H1 (cell line): ENCODE measurements around the gene IRF4. TPM values are rescaled to one million over a fixed set of nuclear protein-coding genes. Genes with fewer than 3 reads are reported as not detected.
A peak's percentile ranks its signal among the peaks of the same experiment; 100 is the strongest.

ENCODE experiments used
- CTCF ChIA-PET: fragments of 300-600 bp; sonication (Branson Sonifier 250); formaldehyde crosslinking; loops from one replicate; lab custom pipeline; 2021; ENCODE audit not compliant: partially characterized antibody; lab: Charles Lee
- POLR2A ChIA-PET: fragments of 300-600 bp; sonication (Branson Sonifier 250); formaldehyde crosslinking; loops from one replicate; lab custom pipeline; 2021; ENCODE audit warnings: inconsistent platforms; ENCODE audit not compliant: partially characterized antibody; lab: Charles Lee
- DNase-seq, 2 experiments: peaks; one replicate each; pipeline versions ENCODE4 v3.0.0 to v3.0.0-alpha.2; 2010 to 2022; ENCODE audit warnings: low spot score in 2 of 2, low read depth in 1 of 2, mixed read lengths in 1 of 2
- FAIRE-seq: peaks from 2 replicates; lab custom pipeline; 2011; peaks lifted over from hg19 to GRCh38; lab: Jason Lieb, UNC
- H2AFZ ChIP-seq: 2 replicates; pipeline ENCODE4 v1.8.1; 2012; ENCODE audit warnings: low read length, inconsistent platforms
- H2AK5ac ChIP-seq: 2 replicates; pipeline ENCODE4 v1.6.1; 2013; ENCODE audit warnings: low read depth, low read length
- H2BK120ac ChIP-seq: replicated peaks from 2 replicates; pipeline ENCODE3; 2013; ENCODE audit warnings: low read depth, low read length, inconsistent platforms
- H2BK12ac ChIP-seq: 2 replicates; pipeline ENCODE4 v1.6.1; 2013; ENCODE audit warnings: low read depth, low read length
- H2BK15ac ChIP-seq: 2 replicates; pipeline ENCODE4 v1.6.1; 2013; ENCODE audit warnings: low read length
- H2BK20ac ChIP-seq: 2 replicates; pipeline ENCODE4 v1.6.1; 2013; ENCODE audit warnings: low read length
- H2BK5ac ChIP-seq: 2 replicates; pipeline ENCODE4 v1.6.1; 2013; ENCODE audit warnings: low read depth, low read length
- H3K14ac ChIP-seq: 2 replicates; pipeline ENCODE4 v1.6.1; 2013; ENCODE audit warnings: inconsistent platforms; ENCODE audit not compliant: insufficient read length
- H3K18ac ChIP-seq: 2 replicates; pipeline ENCODE4 v1.6.1; 2013; ENCODE audit warnings: low read length; ENCODE audit errors: extremely low read depth
- H3K23ac ChIP-seq: 2 replicates; pipeline ENCODE4 v1.6.1; 2013; ENCODE audit warnings: inconsistent platforms; ENCODE audit not compliant: insufficient read length
- H3K23me2 ChIP-seq: 2 replicates; pipeline ENCODE4 v1.6.1; 2013; ENCODE audit warnings: low read depth, low read length
- H3K27ac ChIP-seq: 2 replicates; pipeline ENCODE4 v1.6.1; 2011; ENCODE audit warnings: low read depth, low read length, inconsistent platforms
- H3K27me3 ChIP-seq, 4 experiments: replicated peaks in 1 of 4; 1 replicate in 1 of 4; 2 replicates in 3 of 4; pipeline versions ENCODE4 v1.6.1 to v1.8.1; 2011 to 2013; ENCODE audit warnings: low read length in 3 of 4, mild to moderate bottlenecking in 3 of 4, inconsistent platforms in 2 of 4, mixed read lengths in 2 of 4, moderate library complexity in 1 of 4; ENCODE audit not compliant: control insufficient read depth in 3 of 4, insufficient read depth in 3 of 4; ENCODE audit errors: extremely low read depth in 1 of 4
- H3K36me3 ChIP-seq, 4 experiments: 2 replicates each; pipeline versions ENCODE4 v1.6.1 to v1.8.1; 2011 to 2013; ENCODE audit warnings: mild to moderate bottlenecking in 4 of 4, low read length in 3 of 4, moderate library complexity in 2 of 4, control low read depth in 1 of 4, inconsistent platforms in 1 of 4; ENCODE audit not compliant: insufficient read depth in 4 of 4, control insufficient read depth in 2 of 4
- H3K4ac ChIP-seq: replicated peaks from 2 replicates; pipeline ENCODE3; 2013; ENCODE audit warnings: low read length, low read depth, mixed read lengths, inconsistent platforms; ENCODE audit not compliant: insufficient read length
- H3K4me1 ChIP-seq, 4 experiments: replicated peaks in 1 of 4; 1 replicate in 1 of 4; 2 replicates in 3 of 4; pipeline versions ENCODE4 v1.6.1 to v1.8.1; 2011 to 2013; ENCODE audit warnings: low read length in 3 of 4, inconsistent platforms in 2 of 4, mixed read lengths in 1 of 4; ENCODE audit not compliant: insufficient read depth in 4 of 4, control insufficient read depth in 3 of 4
- H3K4me2 ChIP-seq, 2 experiments: 2 replicates each; pipeline versions ENCODE4 v1.6.1 to v1.8.1; 2011 to 2013; ENCODE audit warnings: low read depth in 2 of 2, low read length in 2 of 2, control low read depth in 1 of 2, inconsistent platforms in 1 of 2, mild to moderate bottlenecking in 1 of 2; ENCODE audit not compliant: insufficient read depth in 1 of 2
- H3K4me3 ChIP-seq, 4 experiments: fragments of 200-600, 300-600 bp in 1 of 4; sonication (generic), shearing (Covaris generic), sonication (Bioruptor Twin) in 1 of 4; 2 replicates each; pipeline versions ENCODE4 v1.5.1 to v1.8.1; 2011 to 2016; ENCODE audit warnings: low read length in 4 of 4, low read depth in 3 of 4, control low read depth in 2 of 4, inconsistent platforms in 2 of 4, mild to moderate bottlenecking in 2 of 4, mixed read lengths in 1 of 4, moderate library complexity in 1 of 4; ENCODE audit not compliant: insufficient read depth in 2 of 4; ENCODE audit errors: extremely low read depth in 1 of 4
- H3K56ac ChIP-seq: replicated peaks from 2 replicates; pipeline ENCODE3; 2013; ENCODE audit warnings: low read depth, mild to moderate bottlenecking, mixed read lengths, low read length, inconsistent platforms; ENCODE audit not compliant: insufficient read length
- H3K79me1 ChIP-seq: 2 replicates; pipeline ENCODE4 v1.6.1; 2013; ENCODE audit warnings: low read depth, low read length, control low read depth
- H3K79me2 ChIP-seq, 2 experiments: 2 replicates each; pipeline versions ENCODE4 v1.6.1 to v1.8.1; 2012 to 2013; ENCODE audit warnings: low read length in 2 of 2, mild to moderate bottlenecking in 2 of 2, inconsistent platforms in 1 of 2; ENCODE audit not compliant: insufficient read depth in 2 of 2, control insufficient read depth in 1 of 2
- H3K9ac ChIP-seq, 4 experiments: replicated peaks in 1 of 4; 1 replicate in 1 of 4; 2 replicates in 3 of 4; pipeline versions ENCODE4 v1.6.1 to v1.8.1; 2011 to 2013; ENCODE audit warnings: low read depth in 3 of 4, low read length in 3 of 4, control low read depth in 2 of 4, mild to moderate bottlenecking in 2 of 4, moderate library complexity in 2 of 4, inconsistent platforms in 1 of 4; ENCODE audit errors: extremely low read depth in 1 of 4
- H3K9me3 ChIP-seq, 2 experiments: 2 replicates each; pipeline versions ENCODE4 v1.6.1 to v1.8.1; 2012 to 2013; ENCODE audit warnings: mild to moderate bottlenecking in 2 of 2, moderate library complexity in 2 of 2, control low read depth in 1 of 2, inconsistent platforms in 1 of 2, low read depth in 1 of 2, low read length in 1 of 2, mixed read lengths in 1 of 2; ENCODE audit not compliant: insufficient read depth in 2 of 2
- H4K20me1 ChIP-seq, 2 experiments: replicated peaks in 1 of 2; 2 replicates each; pipeline versions ENCODE3 to v1.8.1; 2011 to 2013; ENCODE audit warnings: inconsistent platforms in 2 of 2, low read length in 2 of 2, mild to moderate bottlenecking in 1 of 2; ENCODE audit not compliant: insufficient read depth in 2 of 2, control insufficient read depth in 1 of 2
- H4K5ac ChIP-seq: 2 replicates; pipeline ENCODE4 v1.6.1; 2013; ENCODE audit warnings: low read length, low read depth, mixed read lengths, inconsistent platforms; ENCODE audit not compliant: insufficient read length
- H4K8ac ChIP-seq: 2 replicates; pipeline ENCODE4 v1.8.0; 2013; ENCODE audit warnings: mild to moderate bottlenecking, moderate library complexity, low read length, inconsistent platforms; ENCODE audit not compliant: insufficient read depth; ENCODE audit errors: extremely low read depth
- H4K91ac ChIP-seq: replicated peaks from 2 replicates; pipeline ENCODE3; 2013; ENCODE audit warnings: low read length, mixed read lengths, inconsistent platforms; ENCODE audit not compliant: insufficient read length
- ASH2L ChIP-seq: fragments of 200-600, 300-600 bp; sonication (generic); IDR thresholded peaks from one replicate; pipeline ENCODE4 v1.7.1; 2017; ENCODE audit warnings: low read length
- CHD1 ChIP-seq: IDR thresholded peaks from 2 replicates; pipeline ENCODE4 v1.6.1; 2012; ENCODE audit warnings: low read depth, low read length, improper control_type of control experiment
- CTBP2 ChIP-seq: IDR thresholded peaks from 2 replicates; pipeline ENCODE4 v1.7.0; 2011; ENCODE audit warnings: borderline replicate concordance, mild to moderate bottlenecking, moderate library complexity, mixed read lengths, low read length; ENCODE audit not compliant: insufficient read depth, insufficient read length
- HDAC2 ChIP-seq, 2 experiments: fragments of 300-600 bp in 1 of 2; sonication (generic) in 1 of 2; IDR thresholded peaks; 2 replicates each; pipeline ENCODE4 v1.6.1; 2011 to 2012; ENCODE audit warnings: low read depth in 2 of 2, low read length in 2 of 2, mild to moderate bottlenecking in 2 of 2, moderate library complexity in 2 of 2, borderline replicate concordance in 1 of 2, inconsistent platforms in 1 of 2
- JUN ChIP-seq: IDR thresholded peaks from 2 replicates; pipeline ENCODE4 v1.6.1; 2011; ENCODE audit warnings: low read depth, mild to moderate bottlenecking, improper control_type of control experiment, low read length
- JUND ChIP-seq: IDR thresholded peaks from 2 replicates; pipeline ENCODE4 v1.6.1; 2011; ENCODE audit warnings: mild to moderate bottlenecking, improper control_type of control experiment, low read length
- MAX ChIP-seq: IDR thresholded peaks from 2 replicates; pipeline ENCODE4 v1.6.1; 2012; ENCODE audit warnings: inconsistent platforms
- NANOG ChIP-seq: IDR thresholded peaks from 2 replicates; pipeline ENCODE4 v1.6.1; 2011; ENCODE audit warnings: low read length, low read depth, mild to moderate bottlenecking, inconsistent platforms; ENCODE audit not compliant: insufficient read depth, poor library complexity, severe bottlenecking
- SIRT6 ChIP-seq: IDR thresholded peaks from one replicate; pipeline ENCODE4 v1.7.1; 2012; ENCODE audit warnings: low read length, inconsistent platforms
- SP1 ChIP-seq: IDR thresholded peaks from 2 replicates; pipeline ENCODE4 v1.6.1; 2011; ENCODE audit warnings: low read depth, low read length
- SUZ12 ChIP-seq: fragments of 200-600 bp; sonication (generic); IDR thresholded peaks from 2 replicates; pipeline ENCODE4 v1.6.1; 2012; ENCODE audit warnings: mild to moderate bottlenecking, inconsistent platforms, low read length, moderate library complexity, mixed read lengths
- YY1 ChIP-seq: IDR thresholded peaks from 2 replicates; pipeline ENCODE4 v1.6.1; 2011; ENCODE audit warnings: low read depth, mild to moderate bottlenecking, low read length
- WGBS, 2 experiments: shearing (Covaris generic) in 1 of 2; methylation state at CpG; one replicate each; pipeline versions ENCODE4 v1.1.6 to v1.1.7; 2013 to 2015; ENCODE audit warnings: low lambda C conversion rate in 2 of 2, mixed read lengths in 2 of 2, inconsistent platforms in 1 of 2, low coverage in 1 of 2, missing lambda C conversion rate in 1 of 2; ENCODE audit not compliant: insufficient replicate concordance in 2 of 2, insufficient coverage in 1 of 2, insufficient read length in 1 of 2; ENCODE audit errors: extremely low coverage in 1 of 2, missing lambda C conversion rate in 1 of 2; 5-methylcytosine and 5-hydroxymethylcytosine counted together
- polyA plus RNA-seq, 7 experiments: library from polyadenylated mRNA; depleted of rRNA in 3 of 7; stranded (reverse) in 5 of 7; unstranded in 2 of 7; fragments of >200 nt in 5 of 7; fragments of 200-250 nt in 2 of 7; gene quantifications; 1 replicate in 5 of 7; 2 replicates in 1 of 7; 4 replicates in 1 of 7; pipeline versions ENCODE4 v1.2.1 to v1.2.3, GENCODE V29; 2011 to 2013; ENCODE audit warnings: missing spikeins in 2 of 7, mixed read lengths in 2 of 7
- total RNA-seq: library from RNA; stranded (reverse); fragmentation: NEBNext Ultra II Directional; extraction: Animal tissue kit (Norgen Biotek cat#: 25700); gene quantifications from 2 replicates; pipeline ENCODE4 v1.2.1, GENCODE V29; 2021
- TF ChIP-seq, protein P1 (sequence below): IDR thresholded peaks from 2 replicates; pipeline ENCODE4 v1.6.1; 2012; ENCODE audit warnings: inconsistent platforms

The IRF4 gene
- total and polyA plus RNA-seq, 2 of the 8 experiments (the other 6 are each of a cell fraction or from before 2014, with no cell fraction given) = 0.77 to 2.1 TPM

DNA sequence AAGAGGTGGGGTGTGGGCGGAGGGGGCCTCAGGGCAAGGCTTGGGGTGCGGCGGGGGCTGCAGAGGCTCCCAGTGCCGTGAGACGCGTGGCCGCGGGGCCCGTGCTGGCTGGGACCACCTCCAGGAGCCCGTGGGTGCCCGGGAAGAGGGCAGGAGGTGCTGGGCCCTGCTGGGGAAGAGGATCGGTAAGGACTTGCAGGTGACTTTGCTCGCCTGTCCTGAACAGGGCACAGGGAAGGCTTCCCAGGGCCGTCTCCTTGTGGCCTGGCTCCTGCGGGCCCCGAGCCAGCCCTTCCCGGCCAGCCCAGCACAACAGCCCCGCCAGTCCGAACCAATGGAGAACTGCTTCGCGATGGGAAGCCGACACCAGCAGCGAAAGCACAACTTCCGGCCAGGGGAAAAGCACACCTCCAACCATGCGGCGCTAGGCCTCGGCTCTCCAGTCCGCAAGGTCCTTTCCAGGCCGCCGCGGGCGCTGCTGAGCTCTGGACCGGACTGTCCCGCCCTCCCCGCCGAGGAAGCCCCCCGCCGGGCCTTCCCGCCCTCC, 32.3 kb downstream of the IRF4 start:
- no peaks in the 10 kb centered on the region for H3K23me2 ChIP-seq
- FAIRE-seq (no peak), DNase-seq (no peak)
- no peak overlapping the region for H3K27ac ChIP-seq
- H3K4me1 ChIP-seq = no peaks in the 10 kb centered on the region
- no peaks in the 10 kb centered on the region for H3K36me3 ChIP-seq
- no peak overlapping the region for H4K5ac ChIP-seq
- H2BK120ac ChIP-seq = no peak overlapping the region
- H2AFZ ChIP-seq = 0 out of 2 replicates have a peak overlapping the region, but pooled peaks have one; percentile 53
- no peaks in the 10 kb centered on the region for H3K79me1 ChIP-seq
- no peak overlapping the region for H3K56ac ChIP-seq
- H3K4ac ChIP-seq = no peak overlapping the region
- 95% methylated on average over 8 of the region's 39 CpGs; no CpG with 5 or more reads in 1 of the 2 experiments for WGBS, 2 experiments
- no peak overlapping the region; the same call in 1 of the 2 replicates for H4K8ac ChIP-seq
- peaks cover 0 to 3% of the 10 kb centered on the region in 2 experiments; a peak in 1 of 4 replicates for H3K9me3 ChIP-seq
- no peak overlapping the region for H2BK5ac ChIP-seq
- H3K9ac ChIP-seq = no peak overlapping the region
- CTCF ChIA-PET = no interaction called here
- no peak overlapping the region for H3K14ac ChIP-seq
- no peaks in the 10 kb centered on the region for H4K20me1 ChIP-seq
- no peak overlapping the region for H2BK12ac ChIP-seq
- H3K27me3 ChIP-seq = no peaks in the 10 kb centered on the region
- no peak overlapping the region for H3K4me3 ChIP-seq
- no peak overlapping the region for H2BK15ac ChIP-seq
- H2BK20ac ChIP-seq = no peak overlapping the region
- no peak overlapping the region for H3K4me2 ChIP-seq
- no peaks in the 10 kb centered on the region for H3K79me2 ChIP-seq
- H2AK5ac ChIP-seq = no peak overlapping the region
- no peak overlapping the region for H4K91ac ChIP-seq
- H3K23ac ChIP-seq = no peak overlapping the region
- TF ChIP-seq JUND (no peak), JUN (no peak), SIRT6 (no peak), CTBP2 (no peak), YY1 (no peak), MAX (peak; percentile 68), NANOG (no peak), CHD1 (no peak), SUZ12 (no peak), HDAC2 (IDR thresholded peaks at IDR 0.05; ENCODE audit: borderline replicate concordance in 1 of 2, low read depth in 2 of 2, low read length in 2 of 2) (no peak), ASH2L (no peak), SP1 (no peak)
- TF ChIP-seq, protein P1, sequence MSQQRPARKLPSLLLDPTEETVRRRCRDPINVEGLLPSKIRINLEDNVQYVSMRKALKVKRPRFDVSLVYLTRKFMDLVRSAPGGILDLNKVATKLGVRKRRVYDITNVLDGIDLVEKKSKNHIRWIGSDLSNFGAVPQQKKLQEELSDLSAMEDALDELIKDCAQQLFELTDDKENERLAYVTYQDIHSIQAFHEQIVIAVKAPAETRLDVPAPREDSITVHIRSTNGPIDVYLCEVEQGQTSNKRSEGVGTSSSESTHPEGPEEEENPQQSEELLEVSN = peak; percentile 30; the same call in 1 of the 2 replicates
- TF ChIP-seq, all 59 proteins: peak for 2
- no peak overlapping the region for H3K18ac ChIP-seq
- POLR2A ChIA-PET = no interaction called here
